Measurements from ENCODE around the gene GPR61. TPM values are rescaled to one million over a fixed set of nuclear protein-coding genes. Genes with fewer than 3 reads are reported as not detected.

Gene GPR61
- total RNA-seq, 1 donor from 2014 or later = 0.53 TPM

DNA sequence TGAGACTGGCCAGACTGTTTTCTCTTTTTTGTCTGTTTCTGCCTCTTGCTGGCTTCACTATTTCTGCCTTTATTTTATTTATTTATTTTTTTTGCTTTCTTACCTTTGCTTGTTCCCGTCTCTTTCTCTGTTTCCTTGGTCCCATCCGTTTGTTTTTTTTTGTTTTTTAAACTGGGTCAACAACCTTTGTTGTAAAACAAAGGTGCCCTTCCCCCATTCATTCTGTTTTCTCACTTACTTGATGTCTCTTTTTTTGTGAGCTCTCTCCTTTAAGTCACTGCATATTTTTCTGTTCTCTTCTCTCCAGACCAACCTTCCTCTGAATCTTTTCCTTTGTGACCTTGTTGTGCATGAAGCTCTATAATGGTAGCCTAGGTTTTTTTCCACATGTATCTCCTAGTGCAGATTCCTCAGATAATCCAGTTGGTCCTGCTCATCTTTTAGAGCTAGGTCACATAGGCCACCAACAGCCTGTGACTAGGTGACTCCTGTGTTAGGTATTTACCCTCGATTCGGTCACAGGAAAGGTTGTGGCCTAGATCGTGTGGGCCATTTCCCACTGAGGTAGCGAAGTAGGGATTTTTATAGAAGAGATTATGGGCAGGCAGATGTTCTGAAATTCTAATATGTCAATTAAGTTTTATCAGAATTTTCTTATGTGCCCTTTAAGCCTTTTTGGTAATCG, 24.7 kb downstream of the GPR61 start:
- Mint-ChIP-seq H3K4me1 (ENCODE audit: low read depth) (peaks cover 47% of the 10 kb centered on the region), H3K9me3 (ENCODE audit: low read depth) (no peaks in the 10 kb centered on the region), H3K27ac (no peak overlapping the region), H3K27me3 (no peaks in the 10 kb centered on the region), H3K36me3 (ENCODE audit: insufficient read depth) (no peaks in the 10 kb centered on the region), H3K4me3 (ENCODE audit: low read depth) (no peak overlapping the region)
- DNase-seq (ENCODE audit: low spot score, unreplicated experiment) = no peak
- TF ChIP-seq, protein P1, sequence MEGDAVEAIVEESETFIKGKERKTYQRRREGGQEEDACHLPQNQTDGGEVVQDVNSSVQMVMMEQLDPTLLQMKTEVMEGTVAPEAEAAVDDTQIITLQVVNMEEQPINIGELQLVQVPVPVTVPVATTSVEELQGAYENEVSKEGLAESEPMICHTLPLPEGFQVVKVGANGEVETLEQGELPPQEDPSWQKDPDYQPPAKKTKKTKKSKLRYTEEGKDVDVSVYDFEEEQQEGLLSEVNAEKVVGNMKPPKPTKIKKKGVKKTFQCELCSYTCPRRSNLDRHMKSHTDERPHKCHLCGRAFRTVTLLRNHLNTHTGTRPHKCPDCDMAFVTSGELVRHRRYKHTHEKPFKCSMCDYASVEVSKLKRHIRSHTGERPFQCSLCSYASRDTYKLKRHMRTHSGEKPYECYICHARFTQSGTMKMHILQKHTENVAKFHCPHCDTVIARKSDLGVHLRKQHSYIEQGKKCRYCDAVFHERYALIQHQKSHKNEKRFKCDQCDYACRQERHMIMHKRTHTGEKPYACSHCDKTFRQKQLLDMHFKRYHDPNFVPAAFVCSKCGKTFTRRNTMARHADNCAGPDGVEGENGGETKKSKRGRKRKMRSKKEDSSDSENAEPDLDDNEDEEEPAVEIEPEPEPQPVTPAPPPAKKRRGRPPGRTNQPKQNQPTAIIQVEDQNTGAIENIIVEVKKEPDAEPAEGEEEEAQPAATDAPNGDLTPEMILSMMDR (IDR thresholded peaks at IDR 0.05; ENCODE audit: unreplicated experiment) = no peak

DNA sequence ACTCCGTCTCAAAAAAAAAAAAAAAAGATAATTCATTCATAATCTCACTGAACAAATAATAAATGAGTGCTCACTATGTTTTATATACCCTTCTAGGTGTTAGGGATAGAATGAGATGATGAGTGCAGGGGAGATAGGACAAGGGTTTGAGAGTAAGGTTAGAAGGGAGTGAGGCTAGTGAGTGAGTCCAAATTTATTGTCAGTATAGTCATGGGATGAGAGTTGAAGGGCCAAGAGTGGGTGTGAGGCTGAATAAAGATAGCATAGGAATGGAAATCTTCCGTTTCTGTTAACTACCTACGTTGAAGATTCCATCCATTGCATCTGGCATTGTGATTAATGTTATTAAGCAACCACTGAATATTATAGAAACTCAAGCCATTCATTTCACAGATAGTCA, 25.6 kb downstream of the GPR61 start:
- TF ChIP-seq, protein P1 (IDR thresholded peaks at IDR 0.05; ENCODE audit: unreplicated experiment) = no peak
- H3K4me3 Mint-ChIP-seq (ENCODE audit: low read depth) = no peak overlapping the region
- peaks cover 47% of the 10 kb centered on the region for H3K4me1 Mint-ChIP-seq (ENCODE audit: low read depth)
- peak overlapping the region; percentile 39 for H3K27ac Mint-ChIP-seq
- no peaks in the 10 kb centered on the region for H3K36me3 Mint-ChIP-seq (ENCODE audit: insufficient read depth)
- DNase-seq (ENCODE audit: low spot score, unreplicated experiment) = no peak
- no peaks in the 10 kb centered on the region for H3K9me3 Mint-ChIP-seq (ENCODE audit: low read depth)
- no peaks in the 10 kb centered on the region for H3K27me3 Mint-ChIP-seq

DNA sequence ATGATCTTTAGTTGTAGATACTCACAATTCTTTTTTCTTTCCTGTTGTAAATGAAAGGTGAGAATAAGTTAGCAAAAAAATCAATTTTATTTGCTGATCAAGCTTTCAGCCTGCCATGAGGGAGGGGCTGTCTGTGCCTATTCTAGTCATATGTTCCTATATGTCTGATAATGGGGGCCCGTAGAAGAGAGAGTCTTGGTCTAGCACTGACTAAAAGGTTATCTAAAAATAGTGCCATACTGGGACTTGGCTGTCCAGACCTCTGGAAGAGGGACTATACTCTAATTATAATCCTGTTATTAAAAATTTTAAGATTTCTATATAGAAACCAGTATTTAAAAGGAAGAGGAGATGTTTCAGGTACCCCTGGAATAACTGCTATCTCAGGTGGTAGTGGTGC, 27.3 kb downstream of the GPR61 start:
- H3K36me3 Mint-ChIP-seq (ENCODE audit: insufficient read depth) = no peaks in the 10 kb centered on the region
- H3K9me3 Mint-ChIP-seq (ENCODE audit: low read depth) = no peaks in the 10 kb centered on the region
- no peak overlapping the region for H3K4me3 Mint-ChIP-seq (ENCODE audit: low read depth)
- TF ChIP-seq, protein P1 (IDR thresholded peaks at IDR 0.05; ENCODE audit: unreplicated experiment) = no peak
- peaks cover 37% of the 10 kb centered on the region for H3K4me1 Mint-ChIP-seq (ENCODE audit: low read depth)
- H3K27ac Mint-ChIP-seq = peak overlapping the region; percentile 46
- H3K27me3 Mint-ChIP-seq = no peaks in the 10 kb centered on the region
- no peak for DNase-seq (ENCODE audit: low spot score, unreplicated experiment)

DNA sequence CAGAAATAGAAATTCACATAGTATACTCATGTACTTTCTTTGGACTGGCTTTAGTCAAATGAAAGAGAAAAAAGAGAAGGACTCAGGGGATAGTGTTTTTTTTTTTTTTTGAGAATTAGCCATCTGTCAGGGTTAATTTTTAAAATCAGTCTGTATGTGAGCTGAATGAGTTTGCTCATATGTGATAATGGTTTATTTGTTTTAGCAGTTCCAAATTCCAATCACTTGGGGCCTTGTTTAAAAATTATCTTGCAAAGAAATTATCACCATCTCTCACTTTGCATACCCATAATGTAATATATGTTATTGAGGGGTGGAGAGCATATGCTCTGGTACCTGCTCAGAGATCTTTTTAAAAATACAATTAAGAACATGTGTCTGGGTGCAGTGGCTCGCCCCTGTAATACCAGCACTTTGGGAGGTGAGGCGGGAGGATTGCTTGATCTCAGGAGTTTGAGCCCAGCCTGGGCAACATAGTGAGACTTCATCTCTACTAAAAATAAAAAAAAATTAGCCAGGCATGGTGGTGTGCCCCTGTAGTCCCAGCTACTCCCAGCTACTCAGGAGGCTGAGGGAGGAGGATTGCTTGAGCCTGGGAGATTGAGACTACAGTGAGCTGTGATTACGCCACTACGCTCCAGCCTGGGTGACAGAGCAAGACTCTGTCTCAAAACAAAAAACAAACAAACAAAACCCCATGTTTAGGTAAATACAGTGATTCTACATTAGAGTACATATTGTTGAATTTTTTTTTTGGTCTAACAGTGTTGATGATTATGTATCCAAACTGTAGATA, 28.4 kb downstream of the GPR61 start:
- TF ChIP-seq, protein P1 (IDR thresholded peaks at IDR 0.05; ENCODE audit: unreplicated experiment) = no peak
- Mint-ChIP-seq H3K9me3 (ENCODE audit: low read depth) (no peaks in the 10 kb centered on the region), H3K27ac (peak overlapping the region; percentile 78), H3K27me3 (no peaks in the 10 kb centered on the region), H3K36me3 (ENCODE audit: insufficient read depth) (no peaks in the 10 kb centered on the region), H3K4me3 (ENCODE audit: low read depth) (no peak overlapping the region), H3K4me1 (ENCODE audit: low read depth) (peaks cover 32% of the 10 kb centered on the region)
- DNase-seq (ENCODE audit: low spot score, unreplicated experiment) = no peak

DNA sequence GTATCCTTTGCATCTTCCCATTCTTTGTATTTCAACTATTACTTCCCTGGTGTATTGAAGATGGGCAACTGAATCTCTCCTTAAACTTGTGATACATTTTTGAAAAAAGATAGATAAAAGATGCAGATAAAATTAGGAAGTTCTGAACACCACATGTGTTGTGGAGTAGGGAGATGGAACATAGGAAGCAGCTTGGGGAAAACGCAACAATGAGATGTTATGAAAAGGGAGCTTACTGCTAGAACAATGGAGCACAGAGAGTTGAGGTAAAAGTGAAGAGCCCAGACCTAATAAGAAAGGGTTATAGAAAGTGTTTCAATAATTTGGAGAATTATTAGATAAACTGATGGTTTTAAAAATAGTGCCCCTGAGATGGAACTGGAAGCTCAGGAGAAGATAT, 29.7 kb downstream of the GPR61 start:
- TF ChIP-seq, protein P1 (IDR thresholded peaks at IDR 0.05; ENCODE audit: unreplicated experiment) = no peak
- no peaks in the 10 kb centered on the region for H3K27me3 Mint-ChIP-seq

More for the DNA sequence above, 29.7 kb downstream of the GPR61 start:
- H3K36me3 Mint-ChIP-seq (ENCODE audit: insufficient read depth) = no peaks in the 10 kb centered on the region
- no peaks in the 10 kb centered on the region for H3K9me3 Mint-ChIP-seq (ENCODE audit: low read depth)
- H3K27ac Mint-ChIP-seq = no peak overlapping the region
- DNase-seq (ENCODE audit: low spot score, unreplicated experiment) = no peak
- H3K4me1 Mint-ChIP-seq (ENCODE audit: low read depth) = peaks cover 26% of the 10 kb centered on the region
- H3K4me3 Mint-ChIP-seq (ENCODE audit: low read depth) = no peak overlapping the region
